Adrenal gland (tissue), 12 donors: ENCODE measurements around the gene CCNA2. TPM values are rescaled to one million over a fixed set of nuclear protein-coding genes. Genes with fewer than 3 reads are reported as not detected.

Source experiments
- DNase-seq, 7 donors: peaks; one replicate each; pipeline ENCODE4 v3.0.0-alpha.2; 2019 to 2020
- H3K27ac ChIP-seq, 5 donors: fragments of 200-600 bp; sonication (generic) in 4 of 5; 1 replicate in 3 of 5; 2 replicates in 2 of 5; pipeline versions ENCODE4 v1.5.1 to v1.8.0; 2016 to 2020; ENCODE audit warnings: mild to moderate bottlenecking in 1 of 5
- H3K27me3 ChIP-seq: fragments of 200-600 bp; 2 replicates; pipeline ENCODE4 v1.8.0; 2021
- H3K36me3 ChIP-seq, 2 donors: fragments of 200-600 bp; replicated peaks in 1 of 2; 1 replicate in 1 of 2; 2 replicates in 1 of 2; pipeline versions ENCODE4 v1.5.1 to v1.8.0; 2018 to 2022
- H3K4me1 ChIP-seq, 2 donors: fragments of 200-600 bp; replicated peaks in 1 of 2; 1 replicate in 1 of 2; 2 replicates in 1 of 2; pipeline versions ENCODE4 v1.5.1 to v1.8.0; 2018 to 2021
- H3K4me3 ChIP-seq, 4 donors: fragments of 200-600 bp; sonication (generic) in 3 of 4; one replicate each; pipeline ENCODE4 v1.5.1; 2016 to 2018
- H3K9me3 ChIP-seq, 3 donors: fragments of 200-600 bp; sonication (generic) in 1 of 3; replicated peaks in 1 of 3; 1 replicate in 2 of 3; 2 replicates in 1 of 3; pipeline versions ENCODE4 v1.5.1 to v1.8.0; 2016 to 2021
- CTCF ChIP-seq, 6 experiments: fragments of 450-650 bp in 4 of 6; fragments of 200-600 bp in 2 of 6; sonication (generic) in 1 of 6; IDR thresholded peaks; 1 replicate in 5 of 6; 2 replicates in 1 of 6; pipeline versions ENCODE4 v1.5.1 to v1.8.0; 2016 to 2021; ENCODE audit warnings: antibody characterized with exemption in 6 of 6, mild to moderate bottlenecking in 2 of 6, moderate library complexity in 1 of 6
- POLR2A ChIP-seq, 2 donors: fragments of 450-650 bp; IDR thresholded peaks; one replicate each; pipeline ENCODE4 v1.6.1; 2017; ENCODE audit warnings: antibody characterized with exemption in 2 of 2, mild to moderate bottlenecking in 2 of 2, moderate library complexity in 1 of 2
- WGBS, 4 donors: extraction: QIAGEN DNeasy Blood & Tissue Kit in 2 of 4; methylation state at CpG; one replicate each; pipeline versions ENCODE4 v1.1.5 to v1.1.7; 2013 to 2017; 5-methylcytosine and 5-hydroxymethylcytosine counted together
- intact Hi-C, 2 donors: fragments of 100-400 bp; cut with DNase I; formaldehyde crosslinking; loops; one replicate each; pipeline versions ENCODE4 v1.14.1 to v1.15.0; 2022 to 2023
- polyA plus RNA-seq, 3 donors: library from polyadenylated mRNA; stranded (reverse); fragments of 200-250 nt in 2 of 3; fragments of 350-450 nt in 1 of 3; fragmentation: Illumina TruSeq in 1 of 3; extraction: RNeasy Lipid Tissue Mini Kit (QIAGEN cat#74804) in 1 of 3; gene quantifications; one replicate each; pipeline ENCODE4 v1.2.3, GENCODE V29; 2013 to 2014
- total RNA-seq, 9 donors: library from RNA; depleted of rRNA in 4 of 9; stranded (reverse); fragments of >200 nt in 4 of 9; fragments of 120-200 nt in 1 of 9; fragmentation: NEBNext Ultra II Directional in 1 of 9; extraction: Animal tissue kit (Norgen Biotek cat#: 25700) in 1 of 9; gene quantifications; one replicate each; pipeline versions ENCODE4 v1.1.0 to v1.2.4, GENCODE V29; 2013 to 2023
- donor health status: healthy with polysubstance abuse.
- donor health status: Bipolar disorder and iron deficiency.
- donor health status: DM: yes; HTN: yes; CAD: no.
- donor health status: DM: no; HTN: no; CAD: no.
- donor health status: DM: no; HTN: no; CAD: no.
- donor health status: DM: yes; HTN: yes; CAD: no.

CCNA2 gene
- total and polyA plus RNA-seq, 12 donors, result 0.24 to 18.9 (median 2.3) TPM

GRCh38 chr4:121811122-121811521 lies 12.6 kb downstream of the CCNA2 start:
- no peak overlapping the region for H3K27ac ChIP-seq
- no peak for DNase-seq
- peaks cover 0 to 90% of the 10 kb centered on the region in 2 donors for H3K36me3 ChIP-seq
- H3K4me1 ChIP-seq, result no peaks in the 10 kb centered on the region
- TF ChIP-seq POLR2A (IDR thresholded peaks at IDR 0.05) (no peak), CTCF (IDR thresholded peaks at IDR 0.05) (no peak)
- H3K4me3 ChIP-seq, result no peak overlapping the region
- H3K9me3 ChIP-seq, result no peaks in the 10 kb centered on the region
- no peaks in the 10 kb centered on the region for H3K27me3 ChIP-seq
- intact Hi-C loops, result no loop called here

DNA sequence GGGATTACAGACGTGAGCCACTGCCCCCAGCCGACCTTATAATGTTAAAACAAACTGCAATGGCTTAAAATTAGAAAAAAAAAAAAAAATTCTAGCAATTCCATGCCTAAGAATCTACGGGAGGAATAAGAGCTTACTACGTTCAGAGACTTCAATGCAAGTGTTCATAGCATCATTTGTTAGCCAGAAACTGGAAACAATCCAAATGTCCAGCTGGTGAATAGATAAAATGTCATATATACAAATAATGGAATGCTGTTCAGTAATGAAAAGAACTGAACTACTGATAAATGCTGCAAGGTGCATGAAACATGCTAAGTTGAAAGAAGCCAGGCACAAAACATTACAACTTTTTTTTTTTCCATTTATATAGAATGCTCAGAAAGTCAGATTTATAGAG lies 17.3 kb downstream of the CCNA2 start:
- intact Hi-C loops, result no loop called here
- no peak for TF ChIP-seq POLR2A (IDR thresholded peaks at IDR 0.05)
- TF ChIP-seq CTCF (IDR thresholded peaks at IDR 0.05), result no peak
- peaks cover 0 to 77% of the 10 kb centered on the region in 2 donors for H3K36me3 ChIP-seq
- no peak for DNase-seq
- H3K27ac ChIP-seq, result no peak overlapping the region
- H3K4me1 ChIP-seq, result peaks cover 0 to 10% of the 10 kb centered on the region in 2 donors
- no peaks in the 10 kb centered on the region for H3K9me3 ChIP-seq
- 84 to 88% (median 87%) methylated on average over 4 of the region's 4 CpGs for WGBS, 4 donors
- H3K4me3 ChIP-seq, result no peak overlapping the region
- H3K27me3 ChIP-seq, result no peaks in the 10 kb centered on the region

DNA sequence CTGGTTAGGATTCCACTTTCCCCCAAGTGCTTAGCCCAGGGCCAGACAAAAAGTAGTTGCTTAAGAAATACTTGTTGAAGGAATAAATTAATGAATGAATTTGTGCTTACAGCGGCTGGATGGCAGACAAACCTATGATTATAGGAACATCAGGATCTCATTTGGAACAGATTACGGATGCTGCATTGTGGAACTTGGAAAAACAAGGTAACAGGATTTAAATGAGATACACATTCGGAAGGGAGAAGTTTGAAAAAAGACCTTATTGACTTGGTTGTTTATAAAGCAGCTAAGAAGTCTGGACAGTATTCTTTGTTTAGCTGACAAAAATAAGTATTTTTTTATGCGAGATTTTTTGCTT lies 22.0 kb downstream of the CCNA2 start:
- Histone ChIP-seq H3K9me3 (no peaks in the 10 kb centered on the region), H3K27me3 (no peaks in the 10 kb centered on the region), H3K4me3 (peak overlapping the region in 3 of 4 donors; percentile 52 to 93 (median 76)), H3K27ac (peak overlapping the region in 1 of 5 donors; percentile 91), H3K36me3 (peaks cover 0 to 35% of the 10 kb centered on the region in 2 donors), H3K4me1 (peaks cover 0 to 10% of the 10 kb centered on the region in 2 donors)
- TF ChIP-seq CTCF (IDR thresholded peaks at IDR 0.05) (no peak), POLR2A (IDR thresholded peaks at IDR 0.05) (no peak)
- DNase-seq, result no peak
- 17 to 26% (median 20%) methylated on average over 4 of the region's 4 CpGs for WGBS, 4 donors
- intact Hi-C loops, result no loop called here

DNA sequence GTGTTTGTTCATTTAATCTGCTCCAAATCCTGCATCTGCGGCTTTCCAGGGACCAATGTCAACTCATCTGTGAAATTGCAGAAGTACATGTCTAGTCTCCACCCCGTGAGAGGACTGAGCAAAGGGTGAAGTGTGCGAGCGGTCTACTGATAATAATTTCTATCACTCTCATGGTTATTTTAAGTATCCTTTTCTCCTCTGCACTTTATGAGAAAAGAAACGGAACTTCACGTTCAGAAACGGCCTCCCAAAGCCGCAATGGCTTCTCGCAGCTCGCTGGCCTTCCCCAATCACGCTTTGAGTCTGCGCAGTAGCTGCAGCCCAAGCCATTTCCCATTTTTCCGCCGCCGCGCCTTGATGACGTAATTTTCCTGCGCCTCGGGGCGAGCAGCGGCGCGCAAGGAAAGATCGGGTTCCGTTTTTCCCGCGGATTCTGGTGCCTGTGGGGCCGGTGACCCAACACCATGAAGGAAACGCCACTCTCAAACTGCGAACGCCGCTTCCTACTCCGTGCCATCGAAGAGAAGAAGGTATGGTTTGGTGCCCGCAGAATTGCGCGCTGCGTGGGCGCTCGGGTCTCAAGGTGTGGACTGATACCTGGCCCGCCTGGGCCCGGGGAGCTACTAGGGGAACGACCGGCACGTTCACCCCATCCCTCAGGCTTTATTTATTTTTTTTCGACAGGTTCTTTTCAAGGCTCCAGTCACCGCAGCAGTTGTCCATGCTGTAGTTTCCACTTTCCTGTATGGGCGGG lies 22.5 kb downstream of the CCNA2 start, which contains the start of gene EXOSC9:
Gene EXOSC9 (plus strand): TSS at position 363 of the 754 bp plus-strand sequence. CDS start 102 bp downstream, at position 465.
- peak; percentile 63 to 83 for TF ChIP-seq POLR2A (IDR thresholded peaks at IDR 0.05)
- peak in 1 of 6 experiments; percentile 10 for TF ChIP-seq CTCF (IDR thresholded peaks at IDR 0.05)
- no peaks in the 10 kb centered on the region for H3K9me3 ChIP-seq
- H3K4me3 ChIP-seq, result peak within 1 kb of the TSS; percentile 52 to 93 (median 82)
- H3K27ac ChIP-seq, result peak within 1 kb of the TSS; percentile 34 to 92 (median 90)
- H3K4me1 ChIP-seq, result peaks cover 0 to 10% of the 10 kb centered on the region in 2 donors
- DNase-seq, result peak; percentile 93 to 97 (median 96)
- no peaks in the 10 kb centered on the region for H3K27me3 ChIP-seq
- intact Hi-C loops, result no loop called here
- H3K36me3 ChIP-seq, result peaks cover 0 to 30% of the 10 kb centered on the region in 2 donors
- WGBS, 4 donors, result 0 to 1% (median 0%) methylated on average over 43 to 48 of the region's 48 CpGs
